ENCODE measurements around the gene TXNDC11.

TXNDC11 gene

DNA sequence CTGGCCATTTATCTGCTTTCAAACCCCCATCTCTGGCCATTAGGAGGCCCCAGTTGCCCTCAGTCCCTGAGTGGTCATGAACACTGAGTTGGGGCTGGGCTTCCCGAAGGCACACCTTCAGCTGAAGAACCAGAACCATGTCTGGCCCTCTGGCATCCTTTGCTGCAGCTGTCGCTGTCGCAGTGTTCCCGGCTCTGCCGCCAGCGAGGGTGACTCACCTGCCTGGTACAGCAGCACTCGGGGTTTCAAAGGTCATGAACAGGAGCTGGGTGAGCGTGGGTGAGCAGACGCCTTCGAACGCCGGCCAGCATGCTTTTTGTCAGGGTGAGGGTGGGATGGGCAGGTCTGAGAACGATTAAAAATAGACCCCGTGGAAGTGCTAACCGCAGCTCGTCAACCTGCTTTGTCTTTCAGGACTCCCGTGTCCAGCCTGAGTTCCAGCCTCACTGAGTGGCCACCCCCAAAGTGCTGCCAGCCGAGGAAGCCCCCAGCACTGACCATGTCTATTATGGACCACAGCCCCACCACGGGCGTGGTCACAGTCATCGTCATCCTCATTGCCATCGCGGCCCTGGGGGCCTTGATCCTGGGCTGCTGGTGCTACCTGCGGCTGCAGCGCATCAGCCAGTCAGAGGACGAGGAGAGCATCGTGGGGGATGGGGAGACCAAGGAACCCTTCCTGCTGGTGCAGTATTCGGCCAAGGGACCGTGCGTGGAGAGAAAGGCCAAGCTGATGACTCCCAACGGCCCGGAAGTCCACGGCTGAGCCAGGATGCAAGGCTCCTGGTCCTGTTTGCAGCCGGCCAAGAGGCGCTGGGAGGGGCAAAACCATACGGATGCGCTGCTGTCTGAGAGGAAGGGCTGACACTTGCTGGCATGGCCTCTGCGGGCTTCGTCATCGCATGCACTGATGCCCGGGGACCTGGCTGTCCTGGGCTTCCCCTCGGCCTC, 66.8 kb downstream of the TXNDC11 start:
- no peak for DNase-seq (ENCODE audit: low read depth in 2 of 2)

DNA sequence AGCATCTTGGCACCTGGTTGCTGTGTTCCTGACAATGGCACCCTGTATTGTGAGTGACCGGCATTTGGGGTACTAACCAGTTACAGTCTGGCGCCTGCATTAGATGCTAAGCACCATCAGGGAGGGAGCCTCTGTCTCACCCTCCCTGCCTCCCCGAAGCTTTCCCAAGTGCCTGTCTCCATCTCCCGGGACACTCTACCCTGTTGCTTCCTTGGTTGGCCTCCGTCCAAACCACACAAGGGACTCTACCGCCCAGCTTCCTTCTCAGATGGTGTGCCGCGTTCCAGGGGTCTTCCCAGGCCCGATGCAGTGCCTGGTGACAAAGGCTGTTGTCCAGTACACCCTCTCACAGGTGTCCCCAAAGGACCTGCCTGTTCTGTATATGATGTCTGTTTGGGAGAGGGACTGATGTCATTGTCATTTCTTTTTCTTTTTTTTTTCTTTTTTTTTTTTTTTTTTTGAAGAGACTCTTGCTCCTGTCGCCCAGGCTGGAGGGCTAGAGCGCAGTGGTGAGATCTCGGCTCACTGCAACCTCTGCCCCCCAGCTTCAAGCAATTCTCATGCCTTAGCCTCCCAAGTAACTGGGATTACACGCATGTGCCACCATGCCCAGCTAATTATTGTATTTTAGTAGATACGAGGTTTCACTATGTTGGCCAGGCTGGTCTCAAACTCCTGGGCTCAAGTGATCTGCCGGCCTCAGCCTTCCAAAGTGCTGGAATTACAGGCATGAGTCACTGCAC, 67.7 kb downstream of the TXNDC11 start:
- DNase-seq (ENCODE audit: low read depth in 2 of 2): no peak

DNA sequence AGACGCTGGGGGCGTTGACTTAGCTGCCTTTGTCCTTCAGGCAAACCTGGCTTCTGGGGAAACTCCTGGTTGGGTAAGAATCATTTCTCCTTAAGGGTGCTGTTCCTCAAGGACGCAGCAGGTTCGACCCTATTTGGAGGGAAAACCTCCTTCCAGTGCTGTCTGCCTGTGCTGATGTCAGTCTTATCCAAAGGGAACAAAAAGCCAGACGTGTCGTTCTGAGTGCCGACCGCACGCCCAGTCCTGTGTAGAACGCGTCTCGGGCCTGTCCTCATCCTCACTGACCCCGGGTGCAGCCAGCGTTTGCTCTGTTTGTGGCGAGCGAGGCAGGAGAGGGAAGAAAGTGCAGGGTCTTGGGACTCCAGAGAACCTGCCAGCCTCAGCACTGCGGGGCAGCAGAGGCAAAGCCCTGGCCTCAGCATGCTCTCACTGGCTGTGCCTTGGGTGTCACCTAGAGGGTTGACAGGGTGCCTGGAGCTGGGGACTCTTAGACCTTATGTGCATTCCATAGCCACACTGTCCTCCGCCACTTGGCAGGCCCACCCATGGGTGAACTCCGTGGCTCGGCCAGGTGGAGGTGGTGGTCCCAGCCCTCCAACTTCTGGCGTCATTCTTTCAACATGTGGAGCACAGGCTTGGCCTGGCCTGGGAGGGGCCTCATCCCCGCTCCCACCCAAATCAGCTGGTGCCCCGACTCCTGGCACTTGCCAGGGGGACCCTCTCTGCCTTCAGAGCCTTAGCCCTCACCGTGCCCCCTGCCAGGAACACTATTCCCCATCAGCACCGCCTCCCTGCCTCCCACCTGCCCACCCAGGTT, 68.4 kb downstream of the TXNDC11 start:
- DNase-seq (ENCODE audit: low read depth in 2 of 2): no peak

DNA sequence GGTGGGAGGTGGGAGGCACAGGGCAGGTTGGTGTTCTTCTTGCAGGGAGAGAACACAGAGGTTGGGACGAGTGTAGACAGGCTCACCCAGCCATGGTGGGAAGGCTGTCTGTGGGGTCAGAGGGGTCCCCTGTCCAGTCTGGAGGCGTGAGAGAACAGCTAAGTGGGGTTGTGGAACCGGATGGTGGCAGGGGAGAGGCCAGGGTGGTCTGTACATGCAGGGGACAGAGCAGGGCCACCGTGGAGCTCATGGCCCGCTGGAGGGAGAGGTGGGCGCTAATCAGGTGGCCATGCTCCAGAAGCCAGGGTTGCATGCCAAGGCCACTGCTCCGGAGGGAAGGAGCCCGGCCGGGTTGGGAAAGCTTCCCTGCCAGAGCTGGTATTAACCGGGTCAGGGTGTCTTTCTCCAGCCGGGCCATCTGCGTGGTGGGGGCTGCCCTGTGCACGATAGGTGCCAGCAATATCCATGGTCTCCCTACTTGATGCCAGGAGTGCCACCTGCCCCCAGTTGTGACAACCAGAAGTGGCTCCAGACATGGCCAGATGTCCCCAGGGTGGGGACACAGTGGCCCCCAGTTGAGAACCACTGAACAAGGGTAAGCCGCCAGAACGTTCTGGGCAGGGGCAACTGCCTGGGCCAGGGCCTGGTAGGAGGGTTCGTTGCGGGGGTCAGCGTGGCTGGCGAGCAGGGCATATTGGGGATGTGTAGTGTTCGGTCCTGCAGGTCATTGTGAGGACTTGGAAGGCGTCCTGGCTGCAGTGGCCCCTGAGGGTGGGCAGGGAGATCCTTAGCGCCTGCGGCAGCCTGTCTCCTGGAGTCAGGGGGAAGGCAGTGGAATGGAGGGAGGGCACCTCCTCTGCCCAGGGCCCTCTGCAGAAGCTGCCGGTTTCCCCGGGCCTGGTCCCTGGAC, 69.3 kb downstream of the TXNDC11 start:
- DNase-seq (ENCODE audit: low read depth in 2 of 2): no peak

DNA sequence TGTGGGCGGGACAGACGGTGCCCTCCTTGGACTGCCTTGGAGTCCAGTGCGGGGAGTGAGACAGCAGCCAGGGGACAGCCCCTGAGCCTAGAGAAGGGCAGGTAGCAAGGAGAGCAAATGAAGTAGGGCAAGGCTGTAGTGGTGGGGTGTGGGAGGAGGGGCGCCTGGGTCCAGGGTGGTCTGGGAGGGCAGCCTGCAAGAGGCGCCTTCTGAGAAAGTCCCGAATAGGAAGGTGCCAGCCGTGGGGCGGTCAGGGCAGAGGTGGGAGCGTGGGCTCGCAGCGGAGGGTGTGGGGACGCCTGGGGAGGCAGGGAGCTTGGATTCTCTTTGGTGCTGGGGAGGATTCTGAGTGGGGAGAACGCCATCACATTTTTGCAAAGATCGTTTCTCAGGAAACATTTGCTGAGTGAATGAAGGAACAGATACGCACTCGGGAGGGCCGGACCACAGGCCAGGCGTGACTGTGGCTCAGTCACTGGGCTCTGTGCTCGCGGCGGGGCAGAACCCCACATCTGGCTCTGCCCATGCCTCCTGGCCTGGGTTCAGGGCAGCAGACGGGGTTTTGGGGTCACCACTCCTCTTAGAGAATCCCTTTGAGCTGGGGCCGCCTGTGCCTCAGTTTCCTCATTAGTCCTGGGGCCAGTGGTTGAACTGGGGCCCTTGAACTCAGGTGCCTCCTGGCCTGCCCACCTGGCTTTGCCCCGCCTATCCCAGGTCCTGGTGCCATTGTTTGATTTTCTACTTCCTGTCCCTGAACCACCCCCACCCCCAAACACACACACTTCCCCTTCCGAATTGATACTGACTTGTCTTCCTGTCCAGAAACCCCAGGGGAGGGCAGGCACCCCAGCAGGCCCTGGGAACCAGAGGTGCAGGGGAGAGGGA, 70.2 kb downstream of the TXNDC11 start:
- no peak for DNase-seq (ENCODE audit: low read depth in 2 of 2)

DNA sequence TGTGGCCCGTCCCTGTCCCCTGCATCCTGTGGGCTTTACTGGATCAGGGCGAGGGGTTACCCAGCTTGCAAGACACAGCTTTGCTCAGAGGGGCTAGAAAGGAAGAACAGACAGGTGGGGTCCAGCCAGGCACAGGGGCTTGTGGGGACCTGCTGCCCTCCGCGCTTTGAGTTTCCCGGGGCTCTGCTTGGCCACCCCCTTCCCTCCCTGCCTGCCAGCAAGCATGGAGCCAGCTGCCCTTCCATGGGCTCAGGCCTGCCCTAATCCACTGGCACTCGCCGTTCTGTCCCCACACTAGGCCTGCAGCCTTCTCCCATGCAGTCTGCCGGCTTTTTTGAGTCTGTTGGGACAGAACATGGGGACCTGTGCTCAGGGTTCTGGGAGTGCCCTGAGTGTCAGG, 71.0 kb downstream of the TXNDC11 start:
- DNase-seq (ENCODE audit: low read depth in 2 of 2): no peak

DNA sequence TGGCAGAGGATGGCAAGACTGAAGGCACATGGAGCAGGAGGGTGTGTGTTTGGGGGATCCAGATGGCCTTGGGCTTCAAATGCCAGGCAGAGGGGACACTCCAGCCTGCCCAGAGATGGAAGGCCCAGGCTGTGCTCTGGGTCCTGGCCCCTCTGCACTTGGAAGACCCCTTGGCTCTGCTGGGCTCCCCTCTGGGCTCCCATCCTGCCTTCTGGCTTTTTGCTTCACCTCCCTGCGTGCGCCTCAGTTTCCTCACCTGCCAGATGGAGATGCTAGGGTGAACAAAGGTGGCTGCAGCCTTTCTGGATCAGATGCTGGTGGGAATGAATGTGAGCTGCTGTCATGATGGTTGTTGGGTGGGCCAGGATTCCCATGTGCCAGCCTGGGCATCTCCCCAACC, 71.4 kb downstream of the TXNDC11 start:
- no peak for DNase-seq (ENCODE audit: low read depth in 2 of 2)

DNA sequence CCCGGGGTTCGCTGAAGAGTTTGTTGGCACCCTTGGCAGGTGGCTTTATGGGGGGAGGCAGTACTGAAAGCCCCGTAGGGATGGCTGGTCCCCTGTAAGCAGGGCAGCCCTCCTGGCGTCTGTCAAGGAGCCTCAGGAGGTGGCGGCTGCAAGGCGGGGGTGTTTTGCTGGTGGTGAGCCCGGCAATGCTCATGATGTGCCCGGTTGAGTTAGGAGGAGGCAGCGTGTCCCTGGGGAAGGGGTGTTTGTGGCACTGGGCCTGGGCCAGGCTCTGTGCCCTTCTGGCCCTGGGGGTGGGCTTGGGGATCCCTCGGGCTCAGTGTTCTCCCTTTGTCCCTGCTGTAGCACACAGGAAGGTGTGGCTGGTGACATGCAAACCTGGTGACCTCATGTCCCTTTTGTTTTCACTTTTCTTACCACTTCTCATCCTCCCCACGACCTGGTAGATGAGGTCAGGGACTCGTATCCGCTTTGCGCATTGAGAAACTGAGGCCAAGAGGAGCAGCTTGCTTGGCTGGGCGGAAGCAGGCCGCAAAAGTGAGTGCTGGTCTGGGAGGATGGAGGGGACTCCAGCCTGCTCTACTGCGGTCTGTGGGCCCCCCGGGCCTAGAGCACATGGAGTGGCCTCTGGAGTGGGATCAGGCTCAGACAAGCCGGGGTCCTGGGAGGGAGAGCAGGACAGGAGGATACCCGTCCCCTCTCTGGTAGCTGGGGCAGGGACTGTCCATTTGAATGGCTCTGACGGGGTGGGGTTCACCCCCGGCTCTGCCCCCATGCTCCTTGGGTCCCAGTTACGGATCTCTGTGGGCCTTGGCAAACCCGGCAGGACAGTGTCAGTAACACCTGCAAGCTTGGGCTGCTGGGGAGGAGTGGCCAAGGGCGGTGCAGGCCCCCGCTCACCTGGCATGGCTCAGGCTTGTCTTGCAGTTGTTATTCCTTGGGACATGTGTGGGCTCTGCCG, 72.2 kb downstream of the TXNDC11 start:
- no peak for DNase-seq (ENCODE audit: low read depth in 2 of 2)

DNA sequence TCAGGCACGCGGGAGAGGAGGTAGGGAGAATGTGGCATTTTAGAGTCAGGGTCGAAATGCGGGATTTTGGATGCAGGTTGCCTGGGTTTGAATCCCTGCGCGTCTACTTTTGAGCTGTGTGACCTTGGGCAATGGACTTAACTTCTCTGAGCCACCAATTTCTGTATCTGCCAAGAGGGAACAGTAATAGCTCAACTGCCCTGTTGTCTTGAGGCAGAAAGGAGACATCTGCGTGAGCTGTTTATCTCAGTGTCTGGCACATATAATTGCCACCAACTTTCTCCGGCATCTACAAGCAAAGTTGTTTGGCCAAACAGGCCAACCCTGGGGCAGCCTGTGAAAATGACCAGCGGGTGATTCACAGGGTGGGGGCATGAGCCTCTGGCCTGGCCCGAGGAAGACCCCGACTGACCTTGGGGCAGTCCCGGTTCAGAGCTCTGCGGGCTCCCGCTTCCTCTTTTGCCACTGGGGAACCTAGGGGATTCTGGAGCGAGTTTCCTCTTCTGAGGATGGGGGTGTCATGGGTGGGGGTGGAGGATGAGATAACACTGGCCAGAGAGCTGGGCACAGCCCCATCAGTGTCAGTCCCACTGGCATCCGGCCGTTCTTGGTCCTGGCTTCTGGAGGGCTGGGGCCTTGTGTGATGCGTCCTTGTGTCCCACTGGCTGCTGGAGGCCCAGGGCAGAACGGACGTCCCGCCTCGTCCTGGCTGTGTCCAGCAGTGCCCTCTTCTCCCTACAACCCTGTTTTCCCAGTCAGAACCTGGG, 73.1 kb downstream of the TXNDC11 start:
- no peak for DNase-seq (ENCODE audit: low read depth in 2 of 2)

DNA sequence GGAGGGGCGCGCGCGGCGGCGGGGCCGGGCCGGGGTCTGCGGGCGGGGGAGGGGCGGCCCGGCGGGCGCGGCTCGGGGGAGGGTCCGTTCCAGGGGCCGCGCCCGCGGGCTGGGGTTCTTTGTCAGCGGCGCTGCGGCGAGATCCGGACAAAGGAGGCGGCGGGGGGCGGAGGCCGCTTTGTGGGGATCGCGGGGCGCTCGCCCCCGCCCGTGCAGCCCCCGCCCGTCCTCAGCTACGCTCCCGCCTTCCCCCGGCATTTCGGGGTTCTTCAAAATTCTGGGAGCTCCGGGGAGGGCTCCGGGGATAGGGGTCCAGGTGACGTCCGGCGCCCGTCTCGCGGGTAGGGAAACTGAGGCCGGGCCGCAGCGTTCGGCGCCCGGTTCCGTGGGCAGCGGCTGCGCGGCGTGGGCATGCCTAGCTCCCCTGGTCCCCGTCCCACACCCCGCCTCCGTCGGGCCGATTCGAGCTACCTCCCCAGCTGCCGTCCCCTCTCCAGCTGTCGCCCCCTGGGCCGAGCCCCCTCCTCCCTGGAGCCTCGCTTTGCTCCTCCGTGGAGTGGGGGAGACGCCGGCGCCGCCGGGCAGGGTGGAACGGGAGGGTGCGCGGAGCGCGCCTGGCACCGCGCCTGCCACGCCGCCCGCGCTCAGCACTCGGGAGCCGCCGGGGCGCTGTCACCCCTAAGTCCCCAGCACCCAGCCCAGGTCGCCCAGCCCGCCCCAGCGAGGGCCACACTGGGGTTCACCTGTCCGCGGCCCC, 73.9 kb downstream of the TXNDC11 start:
- no peak for DNase-seq (ENCODE audit: low read depth in 2 of 2)

DNA sequence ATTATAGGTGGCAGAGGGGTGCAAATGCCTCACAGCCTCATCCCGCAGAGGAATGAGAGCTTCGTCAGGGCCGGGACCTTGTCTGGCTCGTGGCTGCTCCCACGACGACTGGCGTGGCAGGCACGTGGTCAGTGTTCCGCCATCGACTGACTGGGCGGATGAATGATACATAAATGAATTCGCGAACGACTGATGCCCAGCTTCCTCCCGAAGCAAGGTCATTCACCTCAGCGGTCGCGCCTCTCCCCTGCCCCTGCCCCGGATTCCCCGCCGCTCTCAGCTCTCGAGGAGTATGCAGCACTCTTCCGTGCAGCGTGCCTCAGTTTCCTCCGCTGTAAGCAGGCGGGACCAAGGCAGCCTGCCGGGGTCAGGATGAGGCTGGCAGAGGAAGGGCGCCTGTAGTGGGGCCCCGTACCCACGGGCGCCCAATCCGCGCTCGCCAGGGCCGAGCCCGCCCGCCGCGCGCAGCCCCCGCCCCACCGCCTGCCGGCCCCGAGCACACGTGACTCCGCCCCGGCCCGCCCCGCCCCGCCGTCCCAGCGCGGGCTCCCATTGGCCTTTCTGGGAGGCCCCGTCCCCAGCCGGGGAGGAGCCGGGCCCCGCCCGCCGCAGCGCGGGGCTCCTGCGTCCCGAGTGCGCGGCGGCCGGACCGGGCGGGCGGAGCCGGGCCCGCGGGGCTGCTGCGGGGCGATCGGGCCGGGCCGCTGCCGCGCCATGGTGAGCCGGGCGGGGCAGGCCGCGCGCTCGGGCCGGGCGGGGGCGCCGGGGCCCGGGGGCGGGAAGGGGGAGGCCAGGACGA, 74.6 kb downstream of the TXNDC11 start, which contains the start of gene SNN:
TSS of gene SNN (plus strand) at position 632 of the 799 bp plus-strand sequence. CDS start 7,605 bp downstream, outside the sequence.
- peak; percentile 77 for DNase-seq (ENCODE audit: low read depth in 2 of 2)

DNA sequence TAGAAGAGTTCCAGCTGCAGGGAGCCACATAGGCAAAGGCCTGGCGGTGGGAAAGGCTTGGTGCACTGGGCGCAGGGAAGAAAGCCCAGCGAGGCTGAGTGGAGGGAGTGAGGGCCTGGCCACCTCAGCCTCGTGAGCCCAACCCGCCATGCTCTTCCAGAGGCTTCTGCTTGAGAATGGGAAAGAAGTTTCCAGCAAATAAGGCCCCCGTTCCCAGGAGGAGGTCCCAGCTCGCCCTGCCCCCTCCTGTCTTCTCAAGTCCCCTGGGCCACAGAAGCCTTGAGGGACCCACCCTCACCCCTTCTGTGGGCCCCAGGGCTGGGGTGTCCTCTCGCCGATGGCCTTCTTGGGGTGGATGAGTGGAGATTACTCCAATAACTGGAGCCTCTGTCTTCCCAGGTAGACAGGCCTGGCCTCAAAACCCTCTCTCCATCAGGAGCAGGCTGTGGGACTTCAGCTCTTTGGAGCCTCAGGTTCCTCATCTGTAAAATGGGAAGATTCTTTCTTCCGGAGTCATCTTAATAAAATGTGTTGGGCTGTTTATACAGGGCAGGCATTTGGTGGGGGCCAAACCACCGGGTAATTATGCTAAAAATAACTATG, 75.3 kb downstream of the TXNDC11 start:
- no peak for DNase-seq (ENCODE audit: low read depth in 2 of 2)

DNA sequence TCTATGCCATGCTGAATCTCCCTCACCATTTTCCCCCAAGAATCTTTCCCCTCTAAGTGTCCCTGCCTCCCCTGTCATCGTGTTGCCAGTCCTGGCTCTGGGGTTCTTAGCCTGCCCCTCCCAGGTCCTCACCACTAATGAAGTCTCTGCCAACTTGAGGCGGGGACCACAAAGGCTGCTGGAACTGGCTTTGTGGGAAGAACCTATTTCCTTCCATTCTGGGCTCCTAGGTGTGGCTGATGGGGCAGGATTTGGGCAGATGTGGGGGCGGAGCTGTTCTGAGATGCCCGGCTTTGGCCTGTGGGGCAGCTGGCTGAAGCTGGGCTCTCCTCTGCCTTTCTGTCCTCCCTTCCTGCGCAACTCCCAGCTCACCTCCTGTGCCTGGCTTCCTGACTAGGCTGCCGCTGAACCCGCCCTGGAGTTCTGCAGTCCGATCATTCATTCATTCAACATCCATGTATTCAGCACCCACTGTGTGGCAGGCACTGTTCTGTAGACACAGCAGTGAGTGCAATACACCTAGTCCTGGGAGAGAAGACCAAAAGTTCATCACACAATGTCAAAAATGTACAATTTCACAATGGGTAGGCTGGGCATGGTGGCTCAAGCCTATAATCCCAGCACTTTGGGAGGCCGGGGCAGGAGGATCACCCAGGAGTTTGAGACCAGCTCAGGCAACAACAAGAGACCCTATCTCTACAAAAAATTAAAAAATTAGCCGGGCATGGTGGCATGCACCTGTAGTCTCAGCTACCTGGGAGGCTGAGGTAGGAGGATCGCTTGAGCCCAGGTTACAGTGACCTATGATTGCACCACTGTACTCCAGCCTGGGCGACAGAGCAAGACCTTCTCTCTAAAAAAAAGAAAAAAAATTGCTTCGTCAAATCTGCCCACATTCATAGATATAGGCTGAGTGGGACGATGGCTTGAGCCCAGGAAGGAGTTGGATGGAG, 76.3 kb downstream of the TXNDC11 start:
- no peak for DNase-seq (ENCODE audit: low read depth in 2 of 2)

DNA sequence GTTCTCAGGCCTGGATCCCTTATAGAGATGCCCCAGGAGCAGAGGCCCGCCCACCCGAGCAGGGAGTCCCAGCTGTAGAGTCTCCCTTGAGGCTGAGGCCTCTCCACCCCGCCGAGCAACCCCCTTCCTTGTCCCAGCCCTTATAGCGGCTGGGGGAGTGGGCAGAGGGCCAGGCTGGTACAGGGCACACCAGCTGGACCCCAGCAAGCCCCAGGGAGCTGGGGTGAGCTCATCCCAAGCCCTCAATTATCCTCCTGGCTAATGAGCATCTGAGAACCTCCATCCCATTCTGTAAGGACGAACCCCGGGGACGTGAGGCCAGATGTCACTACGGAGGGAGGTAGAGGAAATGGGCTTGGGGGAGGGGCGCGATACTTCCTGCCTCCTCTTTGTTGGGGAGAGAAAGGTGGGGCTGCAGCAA, 77.6 kb downstream of the TXNDC11 start:
- DNase-seq (ENCODE audit: low read depth in 2 of 2): no peak

DNA sequence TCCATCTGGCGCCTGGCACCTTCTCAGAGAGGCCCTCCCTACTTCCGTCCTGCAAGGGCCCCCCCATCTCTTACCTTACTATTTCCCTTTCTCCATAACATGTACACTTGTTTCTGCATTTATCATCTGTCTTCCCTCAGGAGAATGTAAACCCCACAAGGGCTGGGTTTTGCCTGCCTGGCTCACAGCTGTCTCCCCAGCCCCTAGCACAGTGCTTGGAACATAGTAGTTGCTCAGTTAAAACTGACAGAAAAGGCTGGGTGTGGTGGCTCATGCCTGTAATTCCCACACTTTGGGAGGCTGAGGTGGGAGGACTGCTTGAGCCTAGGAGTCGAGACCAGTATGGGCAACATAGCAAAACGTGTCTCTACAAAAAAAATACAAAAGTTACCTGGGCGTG, 80.1 kb downstream of the TXNDC11 start:
- no peak for DNase-seq (ENCODE audit: low read depth in 2 of 2)

Data from activated CD4-positive, alpha-beta T cell treated with anti-CD3 and anti-CD28 coated beads for 24 hours (primary cell).